KOPT-K1 (cell line): Measurements from ENCODE around the gene DNASE1L1.

ENCODE experiments used
- H3K27ac ChIP-seq: fragments of 200-600 bp; sonication (generic); 2 replicates; pipeline ENCODE4 v1.5.1; 2016; ENCODE audit warnings: antibody characterized with exemption, mild to moderate bottlenecking, low read depth, low read length; ENCODE audit not compliant: poor library complexity, severe bottlenecking
- H3K36me3 ChIP-seq: fragments of 200-600 bp; sonication (generic); 2 replicates; pipeline ENCODE4 v1.5.1; 2017; ENCODE audit warnings: antibody characterized with exemption, mild to moderate bottlenecking, low read length, moderate library complexity; ENCODE audit not compliant: insufficient read depth
- H3K9me3 ChIP-seq: fragments of 200-600 bp; sonication (generic); 2 replicates; pipeline ENCODE4 v1.5.1; 2017; ENCODE audit warnings: antibody characterized with exemption, low read length, mild to moderate bottlenecking; ENCODE audit not compliant: insufficient read depth, poor library complexity, severe bottlenecking

DNASE1L1 gene

DNA sequence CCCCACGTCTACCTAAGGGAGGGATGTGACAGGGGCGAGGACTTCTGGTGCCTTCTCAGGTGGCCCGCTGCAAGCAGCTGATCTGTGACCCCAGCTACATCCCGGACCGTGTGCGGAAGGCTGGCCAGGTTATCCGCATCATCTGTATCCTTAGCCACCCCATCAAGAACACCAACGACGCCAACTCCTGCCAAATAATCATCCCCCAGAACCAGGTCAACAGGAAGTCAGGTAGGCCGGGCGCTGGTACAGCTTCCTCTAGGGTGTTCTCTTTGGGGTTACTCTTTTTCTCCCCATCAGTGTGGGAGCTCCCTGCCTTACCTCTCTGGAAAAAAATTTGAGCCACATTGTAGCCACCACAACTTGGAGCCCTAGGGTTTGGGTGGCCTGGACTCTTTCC lies 32.5 kb upstream of the DNASE1L1 start:
- H3K27ac ChIP-seq, result no peak overlapping the region
- H3K9me3 ChIP-seq, result no peaks in the 10 kb centered on the region
- H3K36me3 ChIP-seq, result peaks cover 41% of the 10 kb centered on the region; the same call in 1 of the 2 replicates

DNA sequence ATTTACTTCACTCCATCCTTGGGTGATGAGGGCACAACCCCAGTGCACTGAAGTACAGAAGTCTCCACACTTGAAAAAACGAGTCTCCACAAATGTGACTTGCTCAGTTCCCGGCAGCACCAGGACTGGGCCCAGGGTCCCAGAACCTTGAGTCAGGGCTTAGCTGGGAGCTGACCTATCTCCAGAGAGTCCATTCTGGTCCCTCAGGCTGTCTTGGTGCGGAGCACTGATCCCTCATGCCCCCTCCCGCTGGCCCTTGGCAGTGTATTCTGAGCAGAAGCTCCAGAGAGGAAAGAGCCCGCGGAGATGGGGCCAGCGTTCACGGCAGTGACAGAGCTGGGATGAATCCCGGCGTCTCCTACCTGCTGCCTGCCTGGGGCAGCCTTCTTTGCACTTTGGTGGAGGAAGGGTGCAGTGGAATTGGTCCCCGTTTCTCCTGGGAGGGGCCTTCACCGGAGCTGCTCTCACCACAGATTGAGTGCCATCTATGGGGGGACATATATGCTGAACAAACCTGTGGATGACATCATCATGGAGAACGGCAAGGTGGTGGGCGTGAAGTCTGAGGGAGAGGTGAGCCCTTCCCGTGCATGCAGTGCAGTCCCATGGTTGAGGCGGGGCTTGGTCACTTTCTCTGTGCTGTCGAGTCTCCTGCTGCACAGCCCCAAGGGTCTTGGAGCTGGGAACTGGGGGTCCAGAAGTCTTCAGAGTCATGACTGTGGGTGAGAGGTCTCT lies 31.7 kb upstream of the DNASE1L1 start:
- Histone ChIP-seq H3K36me3 (peaks cover 47% of the 10 kb centered on the region; the same call in 1 of the 2 replicates), H3K9me3 (no peaks in the 10 kb centered on the region), H3K27ac (no peak overlapping the region)

DNA sequence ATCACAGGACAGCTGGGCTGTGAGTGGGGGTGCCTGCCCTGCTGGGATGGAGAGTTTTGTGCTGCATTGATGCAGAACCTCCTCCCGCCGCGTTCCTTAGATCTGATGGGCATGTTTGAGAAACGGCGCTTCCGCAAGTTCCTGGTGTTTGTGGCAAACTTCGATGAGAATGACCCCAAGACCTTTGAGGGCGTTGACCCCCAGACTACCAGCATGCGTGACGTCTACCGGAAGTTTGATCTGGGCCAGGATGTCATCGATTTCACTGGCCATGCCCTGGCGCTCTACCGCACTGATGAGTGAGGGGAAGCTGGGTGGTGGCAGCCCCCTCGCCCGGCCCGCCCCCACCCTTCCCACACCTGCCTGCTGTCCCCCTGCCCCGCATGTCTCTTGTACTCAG lies 30.8 kb upstream of the DNASE1L1 start:
- peaks cover 56% of the 10 kb centered on the region; the same call in 1 of the 2 replicates for H3K36me3 ChIP-seq

DNA sequence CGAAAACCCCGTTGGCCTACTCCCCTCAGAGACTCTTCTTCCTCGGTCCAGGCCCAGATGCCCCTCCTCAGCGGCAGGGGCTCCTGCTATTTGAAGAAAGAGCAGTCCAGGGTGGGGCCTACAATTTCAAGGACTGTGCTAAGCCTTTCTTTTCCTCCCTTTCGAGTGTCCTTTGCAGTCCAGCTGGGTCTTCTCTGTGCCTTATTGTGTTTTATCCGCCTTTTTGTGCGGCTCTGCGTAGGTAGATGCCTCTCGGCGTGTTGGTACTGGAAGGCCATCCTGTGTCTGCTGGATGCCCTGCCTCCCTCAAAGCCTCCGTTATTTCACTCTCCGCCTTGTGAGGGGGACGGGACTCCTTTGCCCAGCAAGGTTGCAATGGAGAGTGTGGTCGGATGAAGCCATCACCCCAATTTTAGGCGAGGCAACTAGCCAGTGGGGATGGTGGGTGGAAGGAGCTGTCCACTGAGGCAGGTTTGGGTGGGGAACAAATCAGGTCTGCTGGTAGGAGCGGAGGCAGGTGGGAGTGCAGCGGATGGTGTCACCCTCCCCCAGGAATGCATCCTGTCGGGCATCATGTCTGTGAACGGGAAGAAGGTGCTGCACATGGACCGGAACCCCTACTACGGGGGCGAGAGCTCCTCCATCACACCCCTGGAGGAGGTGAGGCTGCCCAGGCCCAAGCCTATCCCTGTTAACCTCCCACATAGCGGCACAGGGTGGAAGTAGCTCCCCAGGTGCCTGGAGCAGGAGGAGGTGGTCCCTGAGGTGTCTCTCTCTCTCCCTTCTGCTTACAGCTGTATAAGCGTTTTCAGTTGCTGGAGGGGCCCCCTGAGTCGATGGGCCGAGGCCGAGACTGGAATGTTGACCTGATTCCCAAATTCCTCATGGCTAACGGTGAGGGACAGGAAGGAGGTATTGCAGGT lies 29.2 kb upstream of the DNASE1L1 start:
- peak overlapping the region; percentile 62 for H3K27ac ChIP-seq
- H3K9me3 ChIP-seq, result no peaks in the 10 kb centered on the region
- H3K36me3 ChIP-seq, result peaks cover 68% of the 10 kb centered on the region; the same call in 1 of the 2 replicates

More for the DNA sequence above, 30.8 kb upstream of the DNASE1L1 start:
- H3K27ac ChIP-seq, result no peak overlapping the region
- no peaks in the 10 kb centered on the region for H3K9me3 ChIP-seq

DNA sequence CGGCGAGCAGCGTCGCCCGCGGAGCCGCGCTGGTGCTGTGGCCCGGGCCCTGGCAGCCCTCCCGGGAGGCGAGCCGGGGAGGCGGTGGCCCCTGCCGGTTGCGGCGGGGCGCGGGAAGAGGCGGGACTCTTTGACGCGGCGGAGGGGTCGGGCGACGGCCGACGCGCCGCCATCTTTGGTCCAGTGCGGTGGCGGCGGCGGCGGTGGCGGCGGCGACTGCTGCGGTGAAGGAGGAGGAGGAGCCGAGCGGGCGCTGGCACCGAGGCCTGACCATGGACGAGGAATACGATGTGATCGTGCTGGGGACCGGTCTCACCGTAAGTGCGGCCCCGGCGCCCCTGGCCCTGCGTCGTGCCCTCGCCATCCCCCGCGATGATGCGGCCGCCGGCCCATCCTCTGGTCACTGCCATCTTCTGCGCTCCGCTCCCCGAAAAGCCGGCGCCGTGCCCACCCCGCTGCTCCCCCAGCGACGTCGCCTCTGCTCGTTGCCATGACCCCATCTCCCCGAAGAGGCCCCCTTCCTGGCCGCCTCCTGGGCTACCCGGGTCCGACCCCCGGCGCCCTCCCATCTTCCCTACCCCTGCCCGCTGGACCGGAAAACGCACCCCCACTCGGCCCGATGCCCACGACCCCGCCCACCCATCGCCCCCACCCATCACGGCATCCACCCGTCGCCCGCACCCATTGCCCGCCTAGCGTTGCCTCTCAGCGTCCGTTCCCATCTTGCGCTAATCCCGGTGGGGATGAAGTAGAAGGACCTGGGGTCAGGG lies 28.1 kb upstream of the DNASE1L1 start, which contains the start of gene GDI1:
GDI1 (plus strand) TSS at position 172 of the 770 bp plus-strand sequence; CDS start at position 273, 101 bp downstream.
- peaks cover 69% of the 10 kb centered on the region; the same call in 1 of the 2 replicates for H3K36me3 ChIP-seq
- H3K9me3 ChIP-seq, result no peaks in the 10 kb centered on the region
- peak within 1 kb of the TSS; percentile 62 for H3K27ac ChIP-seq

DNA sequence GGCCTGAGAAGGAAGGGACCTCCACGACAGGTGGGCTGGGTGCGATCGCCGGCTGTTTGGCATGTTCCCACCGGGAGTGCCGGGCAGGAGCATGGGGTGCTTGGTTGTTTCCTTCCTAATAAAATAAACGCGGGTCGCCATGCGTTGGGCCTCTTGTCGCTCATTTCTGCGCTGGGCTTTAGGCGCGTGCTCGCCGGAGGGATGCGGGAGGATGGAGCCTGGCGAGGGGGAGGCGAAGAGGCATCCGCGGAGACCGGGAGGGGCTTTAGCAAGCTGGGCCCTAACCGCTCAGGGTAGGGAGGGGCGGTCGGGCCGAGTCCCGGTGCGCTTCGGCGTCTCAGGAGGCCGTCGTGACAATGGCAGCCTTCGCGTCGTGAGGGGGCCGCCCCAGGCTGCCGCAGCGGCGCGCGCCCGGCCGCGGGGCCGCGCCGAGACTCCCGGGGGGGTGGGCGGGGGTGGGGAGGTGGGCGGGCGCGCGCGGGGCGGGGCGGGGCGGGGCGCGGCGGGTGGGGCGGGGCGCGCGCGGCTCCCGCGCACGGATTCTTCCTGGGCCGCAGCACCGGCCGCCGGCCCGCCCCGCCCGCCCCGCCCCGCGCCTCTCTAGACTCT lies 27.4 kb upstream of the DNASE1L1 start:
- H3K36me3 ChIP-seq, result peaks cover 69% of the 10 kb centered on the region; the same call in 1 of the 2 replicates
- H3K9me3 ChIP-seq, result no peaks in the 10 kb centered on the region
- peak overlapping the region; percentile 62 for H3K27ac ChIP-seq

DNA sequence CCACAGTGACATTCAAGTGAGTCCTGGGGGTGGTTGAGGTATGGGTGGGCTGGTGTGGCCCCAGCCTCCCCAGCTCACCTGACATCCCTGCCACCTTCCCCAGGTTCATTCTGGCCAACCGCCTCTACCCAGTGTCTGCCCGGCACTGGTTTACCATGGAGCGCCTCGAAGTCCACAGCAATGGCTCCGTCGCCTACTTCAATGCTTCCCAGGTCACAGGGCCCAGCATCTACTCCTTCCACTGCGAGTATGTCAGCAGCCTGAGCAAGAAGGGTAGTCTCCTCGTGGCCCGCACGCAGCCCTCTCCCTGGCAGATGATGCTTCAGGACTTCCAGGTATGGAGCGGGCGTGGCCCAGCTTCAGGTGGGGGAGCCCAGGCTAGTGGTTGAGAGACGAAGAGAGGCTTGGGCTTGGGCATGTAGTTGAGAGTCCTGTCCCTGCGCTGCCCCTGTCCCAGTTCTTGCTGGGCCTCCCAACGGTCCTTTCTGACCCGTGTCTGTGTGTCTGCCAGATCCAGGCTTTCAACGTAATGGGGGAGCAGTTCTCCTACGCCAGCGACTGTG lies 26.2 kb upstream of the DNASE1L1 start:
- peaks cover 62% of the 10 kb centered on the region; the same call in 1 of the 2 replicates for H3K36me3 ChIP-seq
- no peaks in the 10 kb centered on the region for H3K9me3 ChIP-seq
- no peak overlapping the region for H3K27ac ChIP-seq

DNA sequence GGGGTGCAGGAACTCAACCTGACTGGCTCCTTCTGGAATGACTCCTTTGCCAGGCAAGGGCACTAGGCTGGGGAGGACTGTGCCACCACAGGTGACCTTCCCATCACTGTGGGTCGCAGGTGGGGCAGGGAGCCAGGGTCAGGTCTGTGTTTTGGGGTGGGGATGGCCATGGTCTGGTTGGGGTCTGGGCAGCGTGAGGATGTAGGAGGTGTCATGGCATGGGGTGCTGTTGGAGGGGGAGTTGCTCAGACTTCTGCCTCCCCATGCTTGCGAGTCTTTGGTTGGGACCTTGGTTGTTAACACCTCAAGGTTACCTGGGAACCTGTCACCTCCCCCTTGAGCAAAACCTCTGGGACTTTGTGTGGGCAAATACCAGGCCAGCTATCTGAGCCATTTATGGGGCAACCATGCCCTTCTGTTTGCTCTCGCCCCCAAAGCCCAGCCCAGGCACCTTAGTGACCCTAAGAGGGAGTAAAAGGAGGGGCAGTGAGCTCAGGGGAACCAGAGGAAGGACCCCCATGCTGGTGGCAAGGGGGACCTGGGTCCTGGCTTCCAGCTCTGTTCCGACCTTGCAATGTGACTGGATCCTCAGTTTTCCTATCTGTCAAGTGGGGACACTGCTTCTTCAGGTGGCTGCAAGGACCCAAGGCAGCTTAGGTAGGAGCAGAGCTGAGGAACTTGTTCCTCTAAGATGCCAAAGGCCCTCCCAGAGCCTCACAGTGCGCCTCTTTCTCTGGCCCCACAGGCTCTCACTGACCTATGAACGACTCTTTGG lies 25.5 kb upstream of the DNASE1L1 start:
- Histone ChIP-seq H3K9me3 (no peaks in the 10 kb centered on the region), H3K36me3 (peaks cover 55% of the 10 kb centered on the region; the same call in 1 of the 2 replicates), H3K27ac (no peak overlapping the region)

DNA sequence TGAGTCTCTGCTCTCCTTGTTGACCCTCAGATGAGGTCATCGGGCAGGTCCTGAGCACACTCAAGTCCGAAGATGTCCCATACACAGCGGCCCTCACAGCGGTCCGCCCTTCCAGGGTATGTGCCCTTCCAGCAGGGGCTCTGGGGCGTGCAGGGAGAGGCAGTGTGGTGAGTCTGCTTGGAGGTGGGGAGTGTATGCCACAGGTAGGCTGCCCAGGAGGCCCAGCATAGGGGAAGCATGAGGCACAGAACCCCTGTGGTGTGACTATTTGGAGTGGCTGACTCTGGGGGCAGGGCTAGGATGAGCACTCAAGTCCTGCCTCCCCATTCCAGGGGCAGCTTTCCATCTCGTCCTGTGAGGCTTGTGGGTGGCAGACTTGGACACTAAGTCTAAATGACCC lies 24.6 kb upstream of the DNASE1L1 start:
- H3K36me3 ChIP-seq, result peaks cover 45% of the 10 kb centered on the region; the same call in 1 of the 2 replicates
- no peaks in the 10 kb centered on the region for H3K9me3 ChIP-seq
- no peak overlapping the region for H3K27ac ChIP-seq

DNA sequence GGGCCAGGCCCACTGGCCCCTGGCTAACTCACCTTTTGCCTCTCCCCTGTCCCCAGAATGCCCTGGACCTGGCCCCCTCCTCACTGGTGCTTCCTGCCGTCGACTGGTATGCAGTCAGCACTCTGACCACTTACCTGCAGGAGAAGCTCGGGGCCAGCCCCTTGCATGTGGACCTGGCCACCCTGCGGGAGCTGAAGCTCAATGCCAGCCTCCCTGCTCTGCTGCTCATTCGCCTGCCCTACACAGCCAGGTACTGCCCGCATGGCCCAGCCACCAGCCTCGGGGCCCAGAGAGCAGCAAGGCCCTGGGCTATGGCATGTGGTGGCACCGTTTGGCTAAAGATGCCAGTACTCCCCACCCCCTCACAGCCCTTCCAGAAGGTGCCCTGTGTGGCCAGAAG lies 23.2 kb upstream of the DNASE1L1 start:
- H3K9me3 ChIP-seq, result no peaks in the 10 kb centered on the region
- peaks cover 43% of the 10 kb centered on the region; the same call in 1 of the 2 replicates for H3K36me3 ChIP-seq
- no peak overlapping the region for H3K27ac ChIP-seq

DNA sequence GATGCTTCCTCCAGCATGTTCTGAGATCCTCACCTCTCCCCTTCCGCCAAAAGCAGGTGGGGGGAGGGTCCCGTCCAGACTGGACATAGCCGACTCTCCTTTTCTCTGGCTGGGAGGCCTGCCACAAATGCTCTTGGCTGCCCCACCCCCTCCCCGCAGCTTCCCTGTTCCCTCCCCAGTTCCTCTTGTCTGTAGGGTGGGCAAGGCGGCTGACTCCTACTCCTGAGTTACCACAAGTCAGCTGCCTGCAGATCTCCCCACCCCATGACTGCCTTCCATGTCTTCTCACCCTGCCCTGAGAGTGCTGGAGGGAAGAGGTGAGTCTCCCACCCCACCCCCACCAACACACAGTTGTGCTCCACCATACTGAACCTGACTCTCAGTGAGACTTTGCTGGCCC lies 22.3 kb upstream of the DNASE1L1 start:
- Histone ChIP-seq H3K9me3 (no peaks in the 10 kb centered on the region), H3K36me3 (peaks cover 43% of the 10 kb centered on the region; the same call in 1 of the 2 replicates), H3K27ac (no peak overlapping the region)

DNA sequence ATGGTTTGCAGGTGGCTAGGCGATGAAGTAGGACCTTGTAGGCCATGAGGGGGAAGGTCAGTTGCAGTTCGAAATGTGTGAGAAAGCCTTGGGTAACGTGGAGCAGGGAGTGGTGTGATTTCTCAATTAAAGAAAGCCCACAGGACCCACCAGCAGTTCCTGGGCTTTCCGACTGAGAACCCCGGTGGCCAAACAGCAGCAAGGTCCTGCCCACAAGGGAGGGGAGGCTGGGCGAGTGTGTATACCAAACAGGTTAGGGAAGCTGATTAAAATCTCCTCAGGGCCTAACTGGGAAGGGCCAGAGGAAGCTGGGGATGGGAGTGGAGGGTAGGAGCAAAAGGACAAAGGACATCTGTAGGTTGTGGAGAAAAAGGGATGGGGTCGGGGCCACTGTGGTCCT lies 21.9 kb upstream of the DNASE1L1 start:
- Histone ChIP-seq H3K36me3 (peaks cover 39% of the 10 kb centered on the region; the same call in 1 of the 2 replicates), H3K9me3 (no peaks in the 10 kb centered on the region), H3K27ac (no peak overlapping the region)

DNA sequence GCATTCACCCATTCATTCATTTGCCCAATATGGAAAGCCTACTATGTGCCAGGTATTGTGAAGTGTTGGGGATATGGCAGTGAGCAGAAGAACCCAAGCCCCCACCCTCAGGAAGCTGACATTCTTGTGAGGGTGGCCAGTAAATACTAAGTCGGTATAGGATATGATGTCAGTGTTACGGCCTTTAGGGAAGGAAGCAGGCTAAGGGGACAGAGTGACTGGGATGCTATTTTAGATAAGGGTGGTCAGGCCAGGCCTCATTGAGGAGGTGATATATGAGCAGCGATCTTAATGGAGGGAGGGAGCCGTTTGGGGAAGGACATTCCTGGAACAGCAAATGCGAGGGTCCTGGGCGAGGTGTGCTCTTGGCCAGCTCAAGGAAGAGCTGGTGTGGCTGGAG lies 21.4 kb upstream of the DNASE1L1 start:
- no peaks in the 10 kb centered on the region for H3K9me3 ChIP-seq
- no peak overlapping the region for H3K27ac ChIP-seq
- H3K36me3 ChIP-seq, result peaks cover 34% of the 10 kb centered on the region; the same call in 1 of the 2 replicates
